Tibial artery (tissue), 4 donors: ENCODE data around the gene DACT2.
"Not testable (repeated sequence)": the region's sequence is repeated elsewhere in the genome, so short reads cannot be mapped to it uniquely, and the experiment has no call there.

ENCODE experiments used
- DNase-seq, 2 donors: peaks; one replicate each; pipeline ENCODE4 v3.0.0-alpha.2; 2019
- H3K27ac ChIP-seq, 2 donors: fragments of 200-600 bp; sonication (generic) in 1 of 2; 1 replicate in 1 of 2; 2 replicates in 1 of 2; pipeline ENCODE4 v1.5.1; 2018 to 2019; ENCODE audit warnings: mild to moderate bottlenecking in 1 of 2
- H3K27me3 ChIP-seq, 2 donors: fragments of 200-600 bp; sonication (generic) in 1 of 2; one replicate each; pipeline versions ENCODE4 v1.5.1 to v1.6.0; 2016 to 2019
- H3K36me3 ChIP-seq, 3 donors: fragments of 200-600 bp; sonication (generic) in 2 of 3; one replicate each; pipeline ENCODE4 v1.5.1; 2016 to 2019; ENCODE audit warnings: mild to moderate bottlenecking in 2 of 3
- H3K4me1 ChIP-seq, 4 donors: fragments of 200-600 bp; sonication (generic) in 2 of 4; 1 replicate in 3 of 4; 2 replicates in 1 of 4; pipeline ENCODE4 v1.5.1; 2016 to 2019
- H3K4me3 ChIP-seq, 2 donors: fragments of 200-600 bp; sonication (generic) in 1 of 2; 1 replicate in 1 of 2; 2 replicates in 1 of 2; pipeline ENCODE4 v1.5.1; 2018 to 2019; ENCODE audit warnings: mild to moderate bottlenecking in 2 of 2
- H3K9me3 ChIP-seq, 3 donors: fragments of 200-600 bp; sonication (generic) in 1 of 3; one replicate each; pipeline ENCODE4 v1.5.1; 2016 to 2019
- intact Hi-C: fragments of 100-400 bp; cut with DNase I; formaldehyde crosslinking; loops from one replicate; pipeline ENCODE4 v1.15.0; 2023; ENCODE audit warnings: low total_unique reads
- TF ChIP-seq, protein P1 (sequence below), 2 experiments: fragments of 200-600 bp in 1 of 2; fragments of 450-650 bp in 1 of 2; IDR thresholded peaks; one replicate each; pipeline ENCODE4 v1.5.1; 2017 to 2019; ENCODE audit warnings: antibody characterized with exemption in 2 of 2, mild to moderate bottlenecking in 1 of 2, moderate library complexity in 1 of 2

The DACT2 gene

DNA sequence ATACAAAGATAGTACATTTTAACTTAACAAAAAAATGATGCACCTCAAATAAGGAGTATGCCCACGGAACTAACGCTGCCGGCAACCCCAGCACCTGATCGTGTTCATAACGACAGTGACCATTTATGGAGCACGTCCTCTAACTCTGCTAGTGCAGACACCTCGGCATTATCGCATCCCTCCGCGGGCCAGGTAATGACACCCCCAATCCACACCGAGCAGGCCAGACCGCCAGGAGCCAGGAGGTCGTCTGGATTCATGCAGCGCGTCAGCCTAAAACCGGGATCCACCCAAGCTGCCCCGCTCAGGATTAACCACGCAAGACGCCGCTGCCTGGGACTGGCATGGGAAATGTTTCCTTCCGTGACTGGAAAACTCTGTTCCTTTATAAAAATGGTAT is 34.1 kb downstream of the DACT2 start:
- Histone ChIP-seq H3K4me3 (no peak overlapping the region), H3K27me3 (peaks cover 0 to 29% of the 10 kb centered on the region in 2 donors), H3K4me1 (no peaks in the 10 kb centered on the region), H3K9me3 (no peaks in the 10 kb centered on the region), H3K27ac (no peak overlapping the region), H3K36me3 (no peaks in the 10 kb centered on the region)
- DNase-seq: peak in 1 of 2 donors; percentile 49
- TF ChIP-seq, protein P1, sequence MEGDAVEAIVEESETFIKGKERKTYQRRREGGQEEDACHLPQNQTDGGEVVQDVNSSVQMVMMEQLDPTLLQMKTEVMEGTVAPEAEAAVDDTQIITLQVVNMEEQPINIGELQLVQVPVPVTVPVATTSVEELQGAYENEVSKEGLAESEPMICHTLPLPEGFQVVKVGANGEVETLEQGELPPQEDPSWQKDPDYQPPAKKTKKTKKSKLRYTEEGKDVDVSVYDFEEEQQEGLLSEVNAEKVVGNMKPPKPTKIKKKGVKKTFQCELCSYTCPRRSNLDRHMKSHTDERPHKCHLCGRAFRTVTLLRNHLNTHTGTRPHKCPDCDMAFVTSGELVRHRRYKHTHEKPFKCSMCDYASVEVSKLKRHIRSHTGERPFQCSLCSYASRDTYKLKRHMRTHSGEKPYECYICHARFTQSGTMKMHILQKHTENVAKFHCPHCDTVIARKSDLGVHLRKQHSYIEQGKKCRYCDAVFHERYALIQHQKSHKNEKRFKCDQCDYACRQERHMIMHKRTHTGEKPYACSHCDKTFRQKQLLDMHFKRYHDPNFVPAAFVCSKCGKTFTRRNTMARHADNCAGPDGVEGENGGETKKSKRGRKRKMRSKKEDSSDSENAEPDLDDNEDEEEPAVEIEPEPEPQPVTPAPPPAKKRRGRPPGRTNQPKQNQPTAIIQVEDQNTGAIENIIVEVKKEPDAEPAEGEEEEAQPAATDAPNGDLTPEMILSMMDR (IDR thresholded peaks at IDR 0.05): no peak
- intact Hi-C loops: no loop called here

- H3K36me3 ChIP-seq: no peaks in the 10 kb centered on the region
- H3K9me3 ChIP-seq: no peaks in the 10 kb centered on the region
- no peaks in the 10 kb centered on the region for H3K4me1 ChIP-seq
- no peak overlapping the region for H3K27ac ChIP-seq
- TF ChIP-seq, protein P1 (IDR thresholded peaks at IDR 0.05): no peak
- intact Hi-C loops: no loop called here
- DNase-seq: peak in 1 of 2 donors; percentile 21
- no peak overlapping the region for H3K4me3 ChIP-seq
- peaks cover 0 to 31% of the 10 kb centered on the region in 2 donors for H3K27me3 ChIP-seq
Measured at GRCh38 chr6:168284187-168284586, 35.4 kb downstream of the DACT2 start.

- intact Hi-C loops: no loop called here
- Histone ChIP-seq H3K27me3 (peaks cover 0 to 35% of the 10 kb centered on the region in 2 donors), H3K27ac (no peak overlapping the region), H3K4me3 (no peak overlapping the region), H3K4me1 (no peaks in the 10 kb centered on the region), H3K9me3 (no peaks in the 10 kb centered on the region), H3K36me3 (no peaks in the 10 kb centered on the region)
- TF ChIP-seq, protein P1 (IDR thresholded peaks at IDR 0.05): no peak
- peak in 1 of 2 donors; percentile 56 for DNase-seq
Measured at GRCh38 chr6:168283686-168284025, 35.9 kb downstream of the DACT2 start.

GRCh38 chr6:168282985-168283685 is 36.4 kb downstream of the DACT2 start:
- peak in 1 of 2 donors; percentile 45 for DNase-seq
- Histone ChIP-seq H3K36me3 (no peaks in the 10 kb centered on the region), H3K4me1 (no peaks in the 10 kb centered on the region), H3K4me3 (no peak overlapping the region), H3K27ac (no peak overlapping the region), H3K9me3 (no peaks in the 10 kb centered on the region), H3K27me3 (peaks cover 0 to 40% of the 10 kb centered on the region in 2 donors)
- intact Hi-C loops: no loop called here
- TF ChIP-seq, protein P1 (IDR thresholded peaks at IDR 0.05): no peak

DNA sequence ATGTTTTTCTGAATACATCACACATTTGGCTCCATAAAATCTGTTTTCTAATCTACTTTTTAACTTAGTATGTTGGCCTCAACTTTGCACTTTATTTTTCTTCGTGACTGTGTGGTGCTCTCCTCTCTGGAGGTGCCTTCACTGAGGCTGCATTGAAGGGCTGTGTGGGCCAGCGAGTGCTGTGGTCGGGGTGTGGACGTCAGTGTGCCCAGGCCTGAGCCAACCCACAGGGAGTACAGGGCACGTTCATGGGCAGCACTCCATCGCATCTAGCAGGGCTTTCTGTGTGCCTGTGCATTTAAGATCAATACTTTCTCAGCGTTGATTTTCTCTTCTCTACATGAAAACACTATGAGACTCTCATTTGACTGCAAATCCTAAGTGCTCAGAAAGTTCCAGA is 37.8 kb downstream of the DACT2 start:
- no peaks in the 10 kb centered on the region for H3K9me3 ChIP-seq
- no peak for DNase-seq
- H3K4me3 ChIP-seq: no peak overlapping the region
- H3K27me3 ChIP-seq: peaks cover 0 to 49% of the 10 kb centered on the region in 2 donors
- intact Hi-C loops: no loop called here
- TF ChIP-seq, protein P1 (IDR thresholded peaks at IDR 0.05): no peak
- no peak overlapping the region for H3K27ac ChIP-seq
- H3K36me3 ChIP-seq: no peaks in the 10 kb centered on the region
- H3K4me1 ChIP-seq: no peaks in the 10 kb centered on the region

GRCh38 chr6:168281314-168281713 is 38.3 kb downstream of the DACT2 start:
- H3K27ac ChIP-seq, DNase-seq, H3K9me3 ChIP-seq, H3K36me3 ChIP-seq, H3K4me1 ChIP-seq, H3K4me3 ChIP-seq, intact Hi-C loops: not testable (repeated sequence)
- peaks cover 0 to 52% of the 10 kb centered on the region in 2 donors for H3K27me3 ChIP-seq
